ENCODE measurements around the gene SLC5A10. TPM values are rescaled to one million over a fixed set of nuclear protein-coding genes. Genes with fewer than 3 reads are reported as not detected.

SLC5A10 gene
- total RNA-seq, 4 donors from 2014 or later: not detected

DNA sequence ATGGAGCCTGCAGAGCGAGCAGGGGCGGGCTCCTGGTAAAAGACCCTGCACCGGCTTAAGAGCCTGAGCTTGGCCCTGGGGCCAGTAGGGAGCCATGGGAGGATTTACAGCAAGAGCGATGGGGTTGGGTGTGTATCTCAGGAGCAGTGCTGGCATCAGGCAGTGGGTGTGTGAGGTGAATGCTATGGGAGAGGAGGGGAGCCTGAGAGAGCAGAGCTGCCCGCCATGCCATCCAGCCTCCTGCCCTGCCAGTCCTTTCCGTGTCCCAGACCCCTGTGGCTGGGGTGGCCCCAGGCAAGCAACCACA, 29.3 kb downstream of the SLC5A10 start:
- H3K27me3 ChIP-seq: no peaks in the 10 kb centered on the region
- peaks cover 9 to 49% (median 37%) of the 10 kb centered on the region in 4 donors for H3K4me1 ChIP-seq
- no peak overlapping the region for H3K4me3 ChIP-seq
- no peaks in the 10 kb centered on the region for H3K9me3 ChIP-seq
- peak overlapping the region; percentile 87 to 94 (median 88) for H3K27ac ChIP-seq
- no peak for DNase-seq
- TF ChIP-seq, protein P1, sequence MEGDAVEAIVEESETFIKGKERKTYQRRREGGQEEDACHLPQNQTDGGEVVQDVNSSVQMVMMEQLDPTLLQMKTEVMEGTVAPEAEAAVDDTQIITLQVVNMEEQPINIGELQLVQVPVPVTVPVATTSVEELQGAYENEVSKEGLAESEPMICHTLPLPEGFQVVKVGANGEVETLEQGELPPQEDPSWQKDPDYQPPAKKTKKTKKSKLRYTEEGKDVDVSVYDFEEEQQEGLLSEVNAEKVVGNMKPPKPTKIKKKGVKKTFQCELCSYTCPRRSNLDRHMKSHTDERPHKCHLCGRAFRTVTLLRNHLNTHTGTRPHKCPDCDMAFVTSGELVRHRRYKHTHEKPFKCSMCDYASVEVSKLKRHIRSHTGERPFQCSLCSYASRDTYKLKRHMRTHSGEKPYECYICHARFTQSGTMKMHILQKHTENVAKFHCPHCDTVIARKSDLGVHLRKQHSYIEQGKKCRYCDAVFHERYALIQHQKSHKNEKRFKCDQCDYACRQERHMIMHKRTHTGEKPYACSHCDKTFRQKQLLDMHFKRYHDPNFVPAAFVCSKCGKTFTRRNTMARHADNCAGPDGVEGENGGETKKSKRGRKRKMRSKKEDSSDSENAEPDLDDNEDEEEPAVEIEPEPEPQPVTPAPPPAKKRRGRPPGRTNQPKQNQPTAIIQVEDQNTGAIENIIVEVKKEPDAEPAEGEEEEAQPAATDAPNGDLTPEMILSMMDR (IDR thresholded peaks at IDR 0.05): no peak
- TF ChIP-seq EP300 (IDR thresholded peaks at IDR 0.05; ENCODE audit: low read depth) (no peak), POLR2A (IDR thresholded peaks at IDR 0.05) (no peak), POLR2AphosphoS5 (IDR thresholded peaks at IDR 0.05) (no peak)
- no peaks in the 10 kb centered on the region for H3K36me3 ChIP-seq
- in situ Hi-C loops (cut with MboI; ENCODE audit: low pct_ligation_motif_present in 1 of 4, low pct_unique_long_range_greater_than_20kb in 1 of 4, low sequenced_read_pairs in 3 of 4) (no loop called here), intact Hi-C loops (cut with DNase I; ENCODE audit: low total_unique reads) (no loop called here)
- WGBS, 2 donors (ENCODE audit: low coverage in 1 of 2): 62% methylated on average over 6 of the region's 6 CpGs; no CpG with 5 or more reads in 1 of the 2 donors

DNA sequence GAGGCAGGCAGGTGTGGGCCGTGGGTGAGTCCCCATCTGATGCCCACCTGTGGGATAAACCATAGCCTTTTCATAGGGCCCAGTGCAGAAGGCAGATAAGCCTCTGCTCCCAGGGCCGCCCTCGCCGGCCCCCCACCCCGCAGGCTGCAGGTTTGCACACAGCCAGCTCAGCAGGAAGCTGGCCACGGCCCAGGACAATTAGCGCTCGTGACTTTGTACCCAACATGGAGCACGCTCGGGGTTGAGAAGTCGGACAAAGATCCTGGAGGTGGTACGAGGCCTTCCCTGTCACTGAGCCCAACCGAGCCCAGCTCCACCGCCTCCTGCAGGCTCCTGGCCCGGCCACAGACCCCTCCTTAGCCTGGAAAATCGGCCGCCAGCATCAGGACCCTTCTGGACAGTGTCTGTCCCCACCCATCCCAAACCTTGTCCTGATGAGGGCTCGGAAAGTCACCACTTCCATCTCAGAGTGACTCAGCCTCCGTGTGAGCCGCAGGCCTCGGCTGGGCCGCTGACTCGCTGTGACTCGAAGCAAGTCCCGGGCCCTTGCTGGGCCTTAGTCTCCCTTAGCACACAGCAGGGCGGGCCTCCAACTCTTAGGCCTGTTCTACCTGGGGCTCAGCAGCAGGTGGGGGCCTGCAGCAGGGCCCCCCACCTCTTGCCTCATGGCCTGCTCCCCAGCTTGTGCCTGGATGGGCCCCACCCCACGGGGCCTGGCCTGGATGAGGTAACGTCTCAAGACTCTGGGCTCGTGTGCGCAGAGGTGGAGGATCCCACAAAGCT, 29.9 kb downstream of the SLC5A10 start:
- intact Hi-C loops (cut with DNase I; ENCODE audit: low total_unique reads): no loop called here
- no peak for TF ChIP-seq EP300 (IDR thresholded peaks at IDR 0.05; ENCODE audit: low read depth)
- TF ChIP-seq, protein P1 (IDR thresholded peaks at IDR 0.05): no peak
- TF ChIP-seq POLR2AphosphoS5 (IDR thresholded peaks at IDR 0.05): peak in 2 of 3 donors; percentile 28 to 57
- peak; percentile 40 for TF ChIP-seq POLR2A (IDR thresholded peaks at IDR 0.05)
- in situ Hi-C loops (cut with MboI; ENCODE audit: low pct_ligation_motif_present in 1 of 4, low pct_unique_long_range_greater_than_20kb in 1 of 4, low sequenced_read_pairs in 3 of 4): no loop called here
- Histone ChIP-seq H3K4me1 (peaks cover 9 to 43% (median 33%) of the 10 kb centered on the region in 4 donors), H3K4me3 (no peak overlapping the region), H3K9me3 (no peaks in the 10 kb centered on the region), H3K27me3 (no peaks in the 10 kb centered on the region), H3K27ac (peak overlapping the region; percentile 87 to 94 (median 88)), H3K36me3 (no peaks in the 10 kb centered on the region)
- WGBS, 2 donors (ENCODE audit: low coverage in 1 of 2): 63% methylated on average over 28 of the region's 30 CpGs; no CpG with 5 or more reads in 1 of the 2 donors
- DNase-seq: peak; percentile 92

DNA sequence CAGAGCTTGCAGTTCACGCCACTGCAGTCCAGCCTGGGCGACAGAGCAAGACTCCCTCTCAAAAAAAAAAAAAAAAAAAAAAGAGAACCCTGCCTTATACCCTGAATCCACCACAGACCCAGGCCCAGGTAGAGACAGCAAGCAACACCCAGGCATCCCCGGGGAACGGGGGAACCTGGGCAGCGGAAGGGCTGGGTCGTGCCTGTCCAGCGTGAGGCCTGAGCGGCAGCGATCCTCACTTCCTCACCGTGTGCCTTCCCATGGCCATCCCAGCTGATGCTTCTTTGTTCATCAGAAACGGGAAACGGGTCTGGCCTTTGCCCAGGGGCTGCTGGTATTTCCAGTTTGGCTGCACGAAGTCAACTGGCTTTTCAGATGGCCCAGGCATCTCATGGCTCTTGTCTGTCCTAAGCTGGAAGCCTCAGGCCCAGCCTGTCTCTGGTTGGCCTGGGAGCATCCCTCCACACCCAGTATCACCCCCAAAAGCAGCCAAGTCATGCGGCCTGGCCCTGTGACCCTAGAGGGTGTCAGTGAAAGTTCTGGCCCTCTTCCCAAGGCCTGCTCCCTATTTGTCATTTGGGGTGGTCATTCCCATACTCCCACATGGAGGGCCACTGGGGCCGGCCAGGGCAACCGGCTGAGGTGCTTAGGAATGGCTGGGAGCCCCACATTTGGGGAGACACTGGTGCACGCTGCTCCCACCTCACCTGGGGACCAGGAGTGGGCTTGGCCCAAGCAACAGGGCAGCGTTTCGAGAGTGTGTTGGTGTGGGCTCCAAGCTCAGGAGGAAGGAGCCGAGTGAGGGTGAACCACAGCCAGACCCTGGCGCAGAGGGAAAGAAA, 32.5 kb downstream of the SLC5A10 start:
- TF ChIP-seq, protein P1 (IDR thresholded peaks at IDR 0.05): no peak
- TF ChIP-seq EP300 (IDR thresholded peaks at IDR 0.05; ENCODE audit: low read depth) (no peak), POLR2A (IDR thresholded peaks at IDR 0.05) (no peak), POLR2AphosphoS5 (IDR thresholded peaks at IDR 0.05) (no peak)
- DNase-seq: no peak
- H3K36me3 ChIP-seq: no peaks in the 10 kb centered on the region
- no peak overlapping the region for H3K4me3 ChIP-seq
- no peak overlapping the region for H3K27ac ChIP-seq
- in situ Hi-C loops (cut with MboI; ENCODE audit: low pct_ligation_motif_present in 1 of 4, low pct_unique_long_range_greater_than_20kb in 1 of 4, low sequenced_read_pairs in 3 of 4): no loop called here
- H3K4me1 ChIP-seq: peaks cover 17 to 55% (median 39%) of the 10 kb centered on the region in 4 donors
- H3K9me3 ChIP-seq: no peaks in the 10 kb centered on the region
- WGBS, 2 donors (ENCODE audit: low coverage in 1 of 2): 91% methylated on average over 21 of the region's 21 CpGs; no CpG with 5 or more reads in 1 of the 2 donors
- intact Hi-C loops (cut with DNase I; ENCODE audit: low total_unique reads): no loop called here
- no peaks in the 10 kb centered on the region for H3K27me3 ChIP-seq

DNA sequence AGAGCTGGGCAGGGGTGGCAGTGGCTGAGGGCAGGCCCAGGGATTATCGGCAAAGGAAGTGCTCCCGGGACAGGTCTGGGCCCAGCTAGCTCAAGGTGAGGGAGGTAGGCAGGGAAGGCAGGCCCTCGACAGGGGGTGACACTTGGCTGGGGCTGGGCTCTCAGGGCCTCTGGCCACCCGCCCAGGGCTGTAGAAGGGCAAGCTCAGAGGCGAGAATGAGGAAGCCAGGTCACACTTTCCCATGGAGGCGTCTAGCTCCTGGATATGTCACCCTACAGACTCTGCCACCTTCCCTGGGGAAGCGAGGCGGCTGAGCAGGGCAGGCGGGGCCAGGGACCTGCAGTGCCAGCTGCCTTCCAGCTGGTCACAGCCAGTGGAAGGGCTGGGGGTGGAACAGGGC, 33.5 kb downstream of the SLC5A10 start:
- Histone ChIP-seq H3K36me3 (no peaks in the 10 kb centered on the region), H3K4me3 (no peak overlapping the region), H3K9me3 (no peaks in the 10 kb centered on the region), H3K4me1 (peaks cover 15 to 50% (median 35%) of the 10 kb centered on the region in 4 donors), H3K27ac (peak overlapping the region; percentile 20 to 53 (median 28)), H3K27me3 (no peaks in the 10 kb centered on the region)
- no peak for TF ChIP-seq EP300 (IDR thresholded peaks at IDR 0.05; ENCODE audit: low read depth)
- no peak for TF ChIP-seq POLR2AphosphoS5 (IDR thresholded peaks at IDR 0.05)
- no peak for TF ChIP-seq POLR2A (IDR thresholded peaks at IDR 0.05)
- no peak for DNase-seq
- 56% methylated on average over 9 of the region's 9 CpGs; no CpG with 5 or more reads in 1 of the 2 donors for WGBS, 2 donors (ENCODE audit: low coverage in 1 of 2)
- intact Hi-C loops (cut with DNase I; ENCODE audit: low total_unique reads) (no loop called here), in situ Hi-C loops (cut with MboI; ENCODE audit: low pct_ligation_motif_present in 1 of 4, low pct_unique_long_range_greater_than_20kb in 1 of 4, low sequenced_read_pairs in 3 of 4) (no loop called here)

Measured in transverse colon (tissue), 4 donors.